ENCODE results near the gene VPS39.
A peak's percentile ranks its signal among the peaks of the same experiment; 100 is the strongest.

The VPS39 gene

DNA sequence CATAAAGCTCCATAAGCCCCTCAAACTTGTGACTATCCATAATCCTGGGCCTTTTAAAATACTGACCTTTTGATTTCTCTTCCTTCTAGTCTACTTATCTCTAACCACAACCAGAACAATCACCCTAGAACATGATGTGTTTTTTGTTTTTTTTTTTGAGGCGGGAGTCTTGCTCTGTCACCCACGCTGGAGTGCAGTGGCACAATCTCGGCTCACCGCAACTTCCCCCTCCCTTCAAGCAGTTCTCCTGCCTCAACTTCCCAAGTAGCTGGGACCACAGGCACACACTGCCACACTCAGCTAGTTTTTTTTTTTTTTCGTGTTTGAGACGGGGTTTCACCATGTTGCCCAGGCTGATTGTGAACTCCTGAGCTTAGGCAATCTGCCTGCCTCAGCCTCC, 25.1 kb downstream of the VPS39 start:
- H3K9me3 Mint-ChIP-seq, result no peaks in the 10 kb centered on the region
- no peak overlapping the region for H3K4me3 Mint-ChIP-seq
- H3K4me1 Mint-ChIP-seq (ENCODE audit: low read depth), result no peaks in the 10 kb centered on the region
- no peaks in the 10 kb centered on the region for H3K27me3 Mint-ChIP-seq (ENCODE audit: low read depth)
- peaks cover 45% of the 10 kb centered on the region for H3K36me3 Mint-ChIP-seq (ENCODE audit: low read depth)
- no peak overlapping the region for H3K27ac Mint-ChIP-seq

DNA sequence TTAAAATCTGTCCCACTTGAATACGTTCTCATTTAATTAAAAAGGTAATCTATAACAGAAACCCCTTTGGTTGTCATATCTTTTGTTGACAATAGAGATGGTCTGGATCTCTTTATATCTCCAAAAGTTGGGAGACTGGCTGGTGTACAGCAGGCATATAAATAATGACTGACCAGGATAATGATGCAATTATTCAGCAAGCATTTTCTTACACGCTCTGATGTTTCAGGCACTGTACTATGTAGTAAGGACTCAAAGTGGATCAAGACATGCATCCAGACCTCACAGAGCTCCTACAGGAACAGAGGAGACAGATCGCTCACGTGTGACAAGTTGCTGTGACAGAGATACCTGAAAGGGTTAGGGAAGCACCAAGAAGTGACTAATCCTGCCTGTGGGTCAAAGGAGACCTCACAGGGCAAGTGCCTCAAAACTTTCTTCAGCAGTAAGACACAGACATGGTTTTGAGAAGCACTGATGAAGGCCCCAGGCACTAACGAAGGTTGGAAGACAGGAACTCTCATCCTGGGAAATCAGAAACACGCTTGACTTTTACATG, 25.7 kb downstream of the VPS39 start:
- Mint-ChIP-seq H3K4me1 (ENCODE audit: low read depth) (no peaks in the 10 kb centered on the region), H3K9me3 (no peaks in the 10 kb centered on the region), H3K36me3 (ENCODE audit: low read depth) (peaks cover 47% of the 10 kb centered on the region), H3K4me3 (no peak overlapping the region), H3K27ac (no peak overlapping the region), H3K27me3 (ENCODE audit: low read depth) (no peaks in the 10 kb centered on the region)

DNA sequence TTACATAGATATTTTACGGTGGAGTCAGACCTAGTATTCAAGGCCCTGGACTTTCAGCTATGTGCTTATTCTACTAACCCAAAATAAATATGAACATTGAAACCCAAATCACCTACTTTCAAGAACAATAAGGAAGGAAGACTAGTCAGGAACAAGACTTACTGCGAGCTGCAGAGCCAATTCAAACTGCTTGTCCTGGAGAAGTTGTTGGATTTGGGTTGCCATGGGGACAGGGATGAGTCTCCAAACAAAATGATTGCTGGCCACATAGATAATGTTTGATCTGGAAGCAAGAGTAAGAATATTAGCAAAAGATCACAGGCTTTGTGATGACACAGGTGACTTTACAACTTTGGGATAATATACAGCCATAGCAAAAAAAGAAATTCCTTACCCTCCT, 30.0 kb downstream of the VPS39 start:
- Mint-ChIP-seq H3K27me3 (ENCODE audit: low read depth) (no peaks in the 10 kb centered on the region), H3K4me1 (ENCODE audit: low read depth) (no peaks in the 10 kb centered on the region), H3K36me3 (ENCODE audit: low read depth) (peaks cover 48% of the 10 kb centered on the region), H3K9me3 (no peaks in the 10 kb centered on the region), H3K27ac (no peak overlapping the region), H3K4me3 (no peak overlapping the region)

DNA sequence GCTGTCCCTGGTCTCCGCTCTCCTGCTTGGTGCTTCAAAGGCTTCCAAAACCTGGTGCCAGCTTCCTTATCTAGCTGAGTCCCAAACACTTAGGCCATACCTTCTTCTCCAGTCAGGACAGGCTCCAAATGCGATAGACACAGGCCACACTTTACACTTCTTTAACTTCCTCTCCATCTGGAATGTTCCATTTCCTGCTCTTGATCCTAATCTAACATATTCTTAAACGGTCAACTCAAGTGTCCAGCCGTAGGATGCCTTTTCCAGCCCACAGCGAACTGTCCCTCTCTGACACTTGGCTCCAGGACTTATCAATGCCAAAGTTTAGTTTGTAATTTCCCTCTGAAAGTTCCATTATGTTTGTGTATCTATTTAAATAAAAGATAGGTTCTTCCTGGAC, 32.4 kb downstream of the VPS39 start:
- no peaks in the 10 kb centered on the region for H3K9me3 Mint-ChIP-seq
- peaks cover 51% of the 10 kb centered on the region for H3K36me3 Mint-ChIP-seq (ENCODE audit: low read depth)
- no peak overlapping the region for H3K27ac Mint-ChIP-seq
- H3K27me3 Mint-ChIP-seq (ENCODE audit: low read depth), result no peaks in the 10 kb centered on the region
- peaks cover 9% of the 10 kb centered on the region for H3K4me1 Mint-ChIP-seq (ENCODE audit: low read depth)
- H3K4me3 Mint-ChIP-seq, result no peak overlapping the region

DNA sequence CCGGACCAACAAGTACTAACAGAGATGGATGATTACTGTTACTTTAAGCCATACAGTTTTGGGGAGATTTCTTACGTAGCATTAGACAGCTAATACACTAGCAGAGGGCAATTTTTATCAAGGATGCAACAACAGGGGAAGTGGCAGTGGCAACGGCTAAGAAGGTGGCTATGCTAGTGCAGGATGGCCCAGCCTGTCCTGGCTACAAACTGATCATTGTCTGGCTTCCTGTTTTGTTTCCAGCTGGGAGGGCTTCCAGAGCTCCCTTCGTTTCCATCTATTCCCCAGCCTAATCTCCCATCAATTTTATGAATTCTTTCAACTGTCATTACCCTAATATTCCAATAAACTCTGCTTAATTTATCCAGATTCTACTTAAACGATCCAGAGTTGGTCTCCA, 35.6 kb downstream of the VPS39 start:
- Mint-ChIP-seq H3K4me3 (no peak overlapping the region), H3K27me3 (ENCODE audit: low read depth) (no peaks in the 10 kb centered on the region), H3K27ac (peak overlapping the region; percentile 73), H3K9me3 (no peaks in the 10 kb centered on the region), H3K36me3 (ENCODE audit: low read depth) (peaks cover 45% of the 10 kb centered on the region), H3K4me1 (ENCODE audit: low read depth) (peaks cover 9% of the 10 kb centered on the region)

DNA sequence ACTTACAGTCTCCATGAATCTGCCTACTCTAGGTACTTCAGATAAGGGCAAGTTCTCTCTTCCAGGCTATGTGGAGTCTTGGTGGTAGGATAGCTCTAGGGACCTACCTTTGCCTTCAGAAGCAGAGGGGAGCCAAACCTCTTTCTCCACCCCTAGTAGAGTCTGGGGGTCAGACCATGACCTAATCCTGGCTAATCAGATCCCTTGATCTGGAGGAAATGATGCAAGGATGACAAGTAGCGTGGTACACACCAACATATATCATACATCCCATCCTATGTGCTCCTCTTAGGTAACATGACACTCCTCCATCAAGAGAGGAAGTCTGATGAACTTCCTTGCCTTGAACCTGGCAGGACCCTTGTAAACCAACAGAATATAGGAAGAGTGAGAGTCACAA, 36.3 kb downstream of the VPS39 start:
- H3K36me3 Mint-ChIP-seq (ENCODE audit: low read depth), result peaks cover 46% of the 10 kb centered on the region
- peaks cover 9% of the 10 kb centered on the region for H3K4me1 Mint-ChIP-seq (ENCODE audit: low read depth)
- H3K4me3 Mint-ChIP-seq, result peak overlapping the region; percentile 18
- H3K9me3 Mint-ChIP-seq, result no peaks in the 10 kb centered on the region
- peak overlapping the region; percentile 73 for H3K27ac Mint-ChIP-seq
- H3K27me3 Mint-ChIP-seq (ENCODE audit: low read depth), result no peaks in the 10 kb centered on the region

DNA sequence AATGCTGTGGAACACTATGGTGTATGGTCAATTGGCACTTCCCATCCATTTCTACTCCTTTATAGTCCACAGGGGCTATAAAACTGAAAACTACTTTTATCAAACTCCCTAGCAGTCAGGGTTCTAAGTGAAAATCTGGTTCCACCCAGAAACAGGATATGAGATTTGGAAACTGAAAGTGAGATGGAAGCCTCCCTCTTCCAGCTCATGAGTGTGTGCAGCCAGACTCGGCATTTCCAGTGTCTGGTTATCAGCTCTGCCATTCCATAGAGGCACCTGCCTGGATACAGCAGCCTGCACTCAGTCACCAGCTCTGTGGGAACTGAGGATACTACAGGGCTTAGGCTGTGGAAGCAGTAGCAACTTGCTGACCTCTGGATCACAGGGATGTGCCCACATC, 37.0 kb downstream of the VPS39 start:
- Mint-ChIP-seq H3K4me1 (ENCODE audit: low read depth) (peaks cover 9% of the 10 kb centered on the region), H3K4me3 (no peak overlapping the region), H3K27me3 (ENCODE audit: low read depth) (no peaks in the 10 kb centered on the region), H3K36me3 (ENCODE audit: low read depth) (peaks cover 49% of the 10 kb centered on the region), H3K27ac (peak overlapping the region; percentile 14), H3K9me3 (no peaks in the 10 kb centered on the region)

DNA sequence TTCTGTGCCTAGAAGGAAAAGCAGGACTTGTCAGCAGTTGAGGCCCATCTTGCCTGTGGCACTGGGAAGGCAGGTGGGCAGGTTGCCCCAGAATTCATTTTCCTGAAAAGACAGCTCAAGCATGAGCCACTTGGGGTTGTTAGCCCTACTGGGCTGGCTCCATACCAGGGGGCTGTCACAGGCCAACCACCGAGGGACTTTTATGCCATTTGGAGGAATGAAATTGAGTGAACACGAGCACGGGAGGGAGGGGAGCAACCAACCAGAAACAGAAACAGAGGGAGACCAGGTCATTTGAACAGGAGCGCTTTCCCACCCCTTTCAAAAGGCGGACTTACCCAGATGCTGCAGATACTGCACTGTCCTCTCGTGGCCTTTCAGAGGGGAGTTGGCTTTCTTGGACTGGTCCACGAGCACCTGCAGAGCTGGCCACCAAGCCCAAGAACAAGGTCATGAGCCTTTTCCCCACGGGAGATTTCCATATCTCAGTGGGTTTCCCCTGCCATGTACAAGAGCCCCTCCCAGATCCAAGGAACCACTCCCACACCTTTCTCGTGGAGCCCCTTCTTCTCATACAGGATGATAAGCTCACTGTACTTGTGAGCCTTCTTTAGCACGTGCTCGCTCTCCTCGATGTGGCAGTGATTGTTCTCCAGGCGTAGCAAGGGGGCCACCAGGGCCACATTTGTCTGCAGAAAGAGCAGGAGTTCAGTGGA, 41.7 kb downstream of the VPS39 start:
- H3K4me3 Mint-ChIP-seq, result no peak overlapping the region
- H3K4me1 Mint-ChIP-seq (ENCODE audit: low read depth), result peaks cover 4% of the 10 kb centered on the region
- no peaks in the 10 kb centered on the region for H3K27me3 Mint-ChIP-seq (ENCODE audit: low read depth)
- H3K27ac Mint-ChIP-seq, result no peak overlapping the region
- H3K9me3 Mint-ChIP-seq, result no peaks in the 10 kb centered on the region
- peaks cover 46% of the 10 kb centered on the region for H3K36me3 Mint-ChIP-seq (ENCODE audit: low read depth)

DNA sequence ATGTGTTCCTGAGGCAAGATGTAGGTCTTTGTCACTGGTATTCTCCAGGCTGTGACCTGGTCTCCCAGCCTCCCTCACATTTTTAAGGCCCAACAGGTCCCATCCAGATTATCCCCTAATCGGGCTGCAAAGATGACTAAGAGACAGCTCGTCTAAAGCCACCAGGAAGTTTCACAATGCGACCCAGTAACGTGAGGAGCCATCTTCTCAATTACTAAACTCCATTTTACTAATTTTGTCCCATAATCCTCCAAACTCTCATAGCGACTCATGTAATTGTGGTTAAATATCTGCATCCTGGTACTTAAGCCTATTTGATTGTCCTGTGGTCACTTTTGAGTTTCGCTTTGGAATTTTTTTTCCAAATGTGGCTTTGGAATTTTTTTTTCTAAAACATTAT, 43.0 kb downstream of the VPS39 start:
- no peak overlapping the region for H3K27ac Mint-ChIP-seq

DNA sequence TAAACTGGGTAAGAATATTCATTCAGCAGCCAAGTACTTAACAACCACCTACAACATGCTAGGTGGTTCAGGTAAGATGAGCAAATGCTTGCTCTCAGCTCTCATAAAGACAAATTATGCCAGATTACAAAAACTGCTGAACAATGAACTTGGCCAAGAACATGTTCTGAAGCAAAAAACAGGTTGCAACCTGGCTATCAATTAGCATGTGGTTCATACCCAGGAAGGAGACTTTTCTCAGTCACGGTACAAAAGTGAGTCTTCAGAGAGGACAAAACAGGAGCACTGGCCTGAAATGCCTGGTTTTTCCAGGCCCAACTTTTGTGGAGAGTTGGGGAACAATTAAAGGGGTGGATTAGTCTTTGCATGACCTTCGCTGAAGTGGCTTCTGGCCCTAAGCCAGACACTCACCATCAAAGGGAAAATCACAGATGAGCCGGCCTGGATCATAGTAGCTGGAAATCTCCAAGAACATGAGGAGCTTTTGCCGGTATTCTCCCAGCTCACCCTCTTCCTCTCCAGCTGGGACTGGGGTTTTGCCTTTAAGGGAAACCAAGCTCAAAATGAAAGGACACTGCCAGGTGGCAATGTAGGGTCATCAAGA, 44.1 kb downstream of the VPS39 start:
- H3K27ac Mint-ChIP-seq, result no peak overlapping the region
- H3K4me1 Mint-ChIP-seq (ENCODE audit: low read depth), result no peaks in the 10 kb centered on the region
- no peaks in the 10 kb centered on the region for H3K27me3 Mint-ChIP-seq (ENCODE audit: low read depth)
- peaks cover 43% of the 10 kb centered on the region for H3K36me3 Mint-ChIP-seq (ENCODE audit: low read depth)
- H3K4me3 Mint-ChIP-seq, result no peak overlapping the region
- no peaks in the 10 kb centered on the region for H3K9me3 Mint-ChIP-seq

More for the DNA sequence above, 43.0 kb downstream of the VPS39 start:
- no peaks in the 10 kb centered on the region for H3K4me1 Mint-ChIP-seq (ENCODE audit: low read depth)
- H3K36me3 Mint-ChIP-seq (ENCODE audit: low read depth), result peaks cover 44% of the 10 kb centered on the region
- H3K27me3 Mint-ChIP-seq (ENCODE audit: low read depth), result no peaks in the 10 kb centered on the region
- H3K9me3 Mint-ChIP-seq, result no peaks in the 10 kb centered on the region
- no peak overlapping the region for H3K4me3 Mint-ChIP-seq

DNA sequence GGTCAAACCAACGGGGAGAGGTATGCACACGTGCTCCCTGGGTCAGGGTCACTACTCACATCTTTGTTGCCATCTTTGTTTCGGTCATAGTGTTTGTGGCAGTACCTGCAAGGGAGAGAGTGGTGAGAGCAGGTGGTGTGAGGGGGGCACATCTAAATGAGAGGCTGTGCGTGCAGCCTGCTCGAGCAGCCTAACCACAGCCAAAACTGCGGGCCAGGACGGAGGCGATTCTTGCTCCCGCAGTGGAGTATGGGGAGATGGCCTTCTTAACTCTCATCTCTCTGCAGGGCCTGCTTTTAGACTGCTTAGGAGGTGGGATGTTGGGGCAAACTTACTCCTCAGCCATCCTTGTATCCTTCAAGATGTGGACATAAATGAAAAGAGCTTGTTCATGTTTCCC, 44.8 kb downstream of the VPS39 start:
- Mint-ChIP-seq H3K27me3 (ENCODE audit: low read depth) (no peaks in the 10 kb centered on the region), H3K4me1 (ENCODE audit: low read depth) (no peaks in the 10 kb centered on the region), H3K27ac (no peak overlapping the region), H3K4me3 (no peak overlapping the region), H3K36me3 (ENCODE audit: low read depth) (peaks cover 44% of the 10 kb centered on the region), H3K9me3 (no peaks in the 10 kb centered on the region)

DNA sequence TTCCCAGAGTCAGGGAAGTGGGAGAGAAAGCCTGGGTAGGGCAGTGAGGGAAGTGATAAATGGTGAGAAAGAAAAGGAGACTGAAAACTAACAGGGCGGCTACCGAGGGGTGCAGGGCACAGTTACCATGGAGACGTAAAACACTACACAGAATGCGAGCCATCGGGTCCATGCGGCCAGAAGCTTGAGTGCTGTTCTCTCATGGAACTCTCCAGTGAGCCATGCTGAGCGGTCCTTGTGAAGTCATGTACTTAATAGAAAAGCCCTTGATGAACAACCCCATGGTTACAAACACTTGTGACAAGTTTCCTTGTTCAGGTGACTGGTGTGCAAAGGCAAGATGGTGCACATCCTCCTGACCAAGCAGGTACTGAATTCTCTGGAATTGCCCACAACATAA, 48.0 kb downstream of the VPS39 start:
- H3K27me3 Mint-ChIP-seq (ENCODE audit: low read depth), result no peaks in the 10 kb centered on the region
- H3K36me3 Mint-ChIP-seq (ENCODE audit: low read depth), result peaks cover 30% of the 10 kb centered on the region
- H3K27ac Mint-ChIP-seq, result no peak overlapping the region
- H3K9me3 Mint-ChIP-seq, result no peaks in the 10 kb centered on the region
- H3K4me1 Mint-ChIP-seq (ENCODE audit: low read depth), result no peaks in the 10 kb centered on the region
- no peak overlapping the region for H3K4me3 Mint-ChIP-seq

DNA sequence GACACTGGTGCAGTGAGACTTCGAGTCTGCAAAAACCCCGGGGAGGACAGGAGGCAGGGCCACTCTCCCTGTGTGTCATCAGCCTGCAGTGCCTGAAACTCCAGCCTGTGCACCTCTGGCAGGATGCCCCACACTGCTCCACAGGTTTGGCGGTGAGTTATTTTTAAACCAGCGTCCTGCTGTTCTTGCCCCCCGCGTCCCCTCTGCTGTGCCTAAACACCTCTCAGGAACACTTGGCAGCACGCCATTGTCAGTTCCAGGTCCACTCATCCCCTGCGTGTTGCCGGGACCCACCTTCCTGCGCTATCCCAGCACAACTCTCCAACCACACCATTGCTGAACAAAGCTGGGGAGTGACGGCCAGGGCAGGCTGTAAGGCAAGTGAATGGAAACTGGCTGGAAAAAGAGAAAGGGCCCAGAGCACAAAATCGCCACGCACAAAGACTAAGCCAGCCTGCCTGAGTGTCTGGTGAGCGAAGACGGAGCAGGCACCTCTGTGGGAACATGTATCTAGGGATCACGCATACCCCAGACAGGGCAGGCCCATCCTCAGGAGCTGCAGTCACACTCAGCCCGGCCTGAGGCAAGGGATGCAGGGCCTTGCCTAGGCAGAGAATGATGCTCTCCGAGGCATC, 48.6 kb downstream of the VPS39 start:
- H3K27ac Mint-ChIP-seq, result no peak overlapping the region

DNA sequence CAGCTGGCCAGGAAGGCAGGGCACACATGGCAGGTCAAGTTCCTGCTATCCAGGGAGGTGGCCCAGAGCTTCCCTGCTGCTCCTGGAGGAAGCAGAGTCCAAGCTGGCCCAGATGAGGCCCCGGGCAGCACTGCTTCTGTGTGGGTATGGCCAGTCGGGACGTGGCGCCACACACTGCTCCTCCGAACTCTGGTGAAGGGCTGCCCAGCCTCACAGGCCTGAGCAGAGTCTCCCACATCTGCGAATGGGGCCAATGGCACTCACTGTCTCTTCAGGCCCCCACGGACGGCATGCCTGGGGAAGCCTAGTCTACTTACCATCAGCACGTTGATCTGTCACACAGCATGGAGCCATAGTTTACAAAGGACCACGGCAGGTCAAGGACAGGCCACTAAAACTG, 49.2 kb downstream of the VPS39 start:
- Mint-ChIP-seq H3K36me3 (ENCODE audit: low read depth) (peaks cover 28% of the 10 kb centered on the region), H3K27me3 (ENCODE audit: low read depth) (no peaks in the 10 kb centered on the region), H3K27ac (no peak overlapping the region), H3K4me1 (ENCODE audit: low read depth) (no peaks in the 10 kb centered on the region), H3K9me3 (no peaks in the 10 kb centered on the region), H3K4me3 (no peak overlapping the region)

More for the DNA sequence above, 48.6 kb downstream of the VPS39 start:
- Mint-ChIP-seq H3K27me3 (ENCODE audit: low read depth) (no peaks in the 10 kb centered on the region), H3K36me3 (ENCODE audit: low read depth) (peaks cover 28% of the 10 kb centered on the region), H3K9me3 (no peaks in the 10 kb centered on the region), H3K4me3 (no peak overlapping the region), H3K4me1 (ENCODE audit: low read depth) (no peaks in the 10 kb centered on the region)

Measured in T-helper 1 cell treated with Interleukin-12 subunit alpha and Interleukin-12 subunit beta and Interleukin-4 antibody, amounts not matched to agents 30 μg/mL and 1 μg/mL, for 36 hours (primary cell).